Measurements from ENCODE around the gene DAP.

The DAP gene

GRCh38 chr5:10688651-10689171, 72.3 kb downstream of the DAP start:
- no peak for DNase-seq

- no peak for DNase-seq
These were observed 74.1 kb downstream of the DAP start for GRCh38 chr5:10686890-10687289.

- no peak for DNase-seq
These were observed 75.9 kb downstream of the DAP start for GRCh38 chr5:10685115-10685521.

GRCh38 chr5:10684303-10685086, 76.5 kb downstream of the DAP start:
- no peak for DNase-seq

GRCh38 chr5:10682801-10683525, 78.1 kb downstream of the DAP start:
- DNase-seq = no peak

- no peak for DNase-seq
These were observed 79.0 kb downstream of the DAP start for GRCh38 chr5:10681731-10682679.

GRCh38 chr5:10680876-10681481, 80.1 kb downstream of the DAP start:
- DNase-seq = no peak

- DNase-seq = no peak
These were observed 81.6 kb downstream of the DAP start for GRCh38 chr5:10679336-10679988.

- no peak for DNase-seq
These were observed 82.8 kb downstream of the DAP start for GRCh38 chr5:10678244-10678643.

GRCh38 chr5:10677533-10677932, 83.5 kb downstream of the DAP start:
- no peak for DNase-seq

GRCh38 chr5:10676946-10677345, 84.1 kb downstream of the DAP start:
- no peak for DNase-seq

- DNase-seq = no peak
These were observed 84.8 kb downstream of the DAP start for GRCh38 chr5:10676224-10676623.

GRCh38 chr5:10675177-10675700, 85.8 kb downstream of the DAP start:
- no peak for DNase-seq

GRCh38 chr5:10674582-10674981, 86.5 kb downstream of the DAP start:
- no peak for DNase-seq

- DNase-seq = no peak
These were observed 86.9 kb downstream of the DAP start for GRCh38 chr5:10674096-10674495.

GRCh38 chr5:10673407-10673806, 87.6 kb downstream of the DAP start:
- no peak for DNase-seq

GRCh38 chr5:10673017-10673389, 88.0 kb downstream of the DAP start:
- no peak for DNase-seq

GRCh38 chr5:10672146-10673016, 88.7 kb downstream of the DAP start:
- DNase-seq = no peak

GRCh38 chr5:10671041-10672008, 89.7 kb downstream of the DAP start:
- DNase-seq = no peak

GRCh38 chr5:10669983-10670382, 91.1 kb downstream of the DAP start:
- no peak for DNase-seq
